SK-N-SH (cell line): Measurements from ENCODE around the gene UBE2D3. TPM values are rescaled to one million over a fixed set of nuclear protein-coding genes. Genes with fewer than 3 reads are reported as not detected.

ENCODE experiments used
- CTCF ChIA-PET: fragments of 300-600, 350-600 bp; formaldehyde crosslinking; extraction: SDS; loops from one replicate; lab custom pipeline; 2021; lab: Yijun Ruan, JAX
- POLR2A ChIA-PET: fragments of 350-600 bp; sonication (Branson Sonifier 250); formaldehyde crosslinking; extraction: SDS; loops from one replicate; lab custom pipeline; 2020; ENCODE audit warnings: antibody characterized with exemption, inconsistent platforms; lab: Yijun Ruan, JAX
- DNase-seq: peaks from one replicate; pipeline ENCODE4 v3.0.0; 2012
- H2AFZ ChIP-seq: fragments of 200-600 bp; sonication (generic); 2 replicates; pipeline ENCODE4 v1.8.1; 2016; ENCODE audit warnings: antibody characterized with exemption, mild to moderate bottlenecking, low read depth
- H3F3A ChIP-seq: fragments of 200-600 bp; sonication (generic); replicated peaks from 2 replicates; pipeline ENCODE3; 2016; ENCODE audit warnings: antibody characterized with exemption, mild to moderate bottlenecking; ENCODE audit not compliant: insufficient read depth
- H3K27ac ChIP-seq, 2 experiments: fragments of 200-500 bp in 1 of 2; fragments of 200-600 bp in 1 of 2; sonication (Bioruptor generic) in 1 of 2; sonication (generic), shearing (Covaris generic) in 1 of 2; 2 replicates each; pipeline versions ENCODE4 v1.5.1 to v1.6.1; 2014 to 2016; ENCODE audit warnings: low read depth in 2 of 2, inconsistent platforms in 1 of 2, low read length in 1 of 2, mild to moderate bottlenecking in 1 of 2, mixed read lengths in 1 of 2
- H3K27me3 ChIP-seq: fragments of 200-600 bp; sonication (generic), shearing (Covaris generic); 2 replicates; pipeline ENCODE4 v1.6.1; 2016; ENCODE audit warnings: mixed run types; ENCODE audit not compliant: insufficient read depth
- H3K36me3 ChIP-seq, 2 experiments: fragments of 200-500 bp in 1 of 2; fragments of 200-600 bp in 1 of 2; sonication (Bioruptor generic) in 1 of 2; sonication (generic) in 1 of 2; replicated peaks in 1 of 2; 2 replicates each; pipeline versions ENCODE3 to v1.5.1; 2014 to 2016; ENCODE audit warnings: low read length in 1 of 2, mild to moderate bottlenecking in 1 of 2; ENCODE audit not compliant: insufficient read depth in 2 of 2, control insufficient read depth in 1 of 2
- H3K4me1 ChIP-seq, 2 experiments: fragments of 200-500 bp in 1 of 2; fragments of 200-600 bp in 1 of 2; sonication (Bioruptor generic) in 1 of 2; sonication (generic), shearing (Covaris generic) in 1 of 2; 2 replicates each; pipeline versions ENCODE4 v1.5.1 to v1.6.1; 2014 to 2016; ENCODE audit warnings: low read depth in 1 of 2, low read length in 1 of 2, mixed run types in 1 of 2; ENCODE audit not compliant: insufficient read depth in 2 of 2, control insufficient read depth in 1 of 2
- H3K4me2 ChIP-seq: fragments of 200-600 bp; sonication (generic), shearing (Covaris generic); 2 replicates; pipeline ENCODE4 v1.6.1; 2017; ENCODE audit warnings: mixed run types
- H3K4me3 ChIP-seq, 2 experiments: fragments of 200-500 bp in 1 of 2; fragments of 200-600 bp in 1 of 2; sonication (Bioruptor generic) in 1 of 2; sonication (generic), shearing (Covaris generic) in 1 of 2; 2 replicates each; pipeline versions ENCODE4 v1.5.1 to v1.8.1; 2014 to 2016; ENCODE audit warnings: low read depth in 2 of 2, inconsistent platforms in 1 of 2, low read length in 1 of 2, mild to moderate bottlenecking in 1 of 2, mixed read lengths in 1 of 2, moderate library complexity in 1 of 2
- H3K79me2 ChIP-seq: fragments of 200-600 bp; sonication (generic); 2 replicates; pipeline ENCODE4 v1.8.1; 2017; ENCODE audit warnings: mild to moderate bottlenecking; ENCODE audit not compliant: insufficient read depth
- H3K9ac ChIP-seq: fragments of 200-600 bp; sonication (generic); 2 replicates; pipeline ENCODE4 v1.6.1; 2017; ENCODE audit warnings: mixed run types
- H3K9me2 ChIP-seq: fragments of 200-600 bp; sonication (generic); 2 replicates; pipeline ENCODE4 v1.6.1; 2017; ENCODE audit warnings: mixed run types
- H3K9me3 ChIP-seq: fragments of 200-600 bp; sonication (generic); 2 replicates; pipeline ENCODE4 v1.6.1; 2017; ENCODE audit warnings: mixed run types, mild to moderate bottlenecking, moderate library complexity
- H4K20me1 ChIP-seq: fragments of 200-600 bp; sonication (generic); 2 replicates; pipeline ENCODE4 v1.6.1; 2017; ENCODE audit warnings: mild to moderate bottlenecking, mixed run types; ENCODE audit not compliant: insufficient read depth
- CHD2 ChIP-seq: fragments of 150-350 bp; IDR thresholded peaks from 2 replicates; pipeline ENCODE4 v1.6.1; 2018; ENCODE audit warnings: low read length; ENCODE audit not compliant: partially characterized antibody
- ELF1 ChIP-seq: IDR thresholded peaks from 2 replicates; pipeline ENCODE4 v1.4.0; 2012
- EP300 ChIP-seq, 2 experiments: IDR thresholded peaks; 2 replicates each; pipeline versions ENCODE4 v1.4.0 to v1.6.1; 2012; ENCODE audit warnings: borderline replicate concordance in 1 of 2, low read depth in 1 of 2, low read length in 1 of 2
- EZH2phosphoT487 ChIP-seq: fragments of 200-600 bp; sonication (generic); IDR thresholded peaks from 2 replicates; pipeline ENCODE4 v1.6.1; 2017; ENCODE audit warnings: low read depth, mixed run types, mild to moderate bottlenecking, antibody characterized with exemption, moderate library complexity, borderline replicate concordance
- FOSL2 ChIP-seq: IDR thresholded peaks from 2 replicates; pipeline ENCODE4 v1.4.0; 2012; ENCODE audit warnings: low read depth, mild to moderate bottlenecking, moderate library complexity, borderline replicate concordance
- FOXJ3 ChIP-seq: sonication (generic); formaldehyde crosslinking; IDR thresholded peaks from 2 replicates; pipeline ENCODE4 v1.5.1; 2020; ENCODE audit warnings: mild to moderate bottlenecking, missing genetic modification reagents
- GABPA ChIP-seq: IDR thresholded peaks from 2 replicates; pipeline ENCODE4 v1.4.0; 2012; ENCODE audit warnings: low read depth, mild to moderate bottlenecking
- GATA2 ChIP-seq: sonication (generic); formaldehyde crosslinking; IDR thresholded peaks from 2 replicates; pipeline ENCODE4 v1.5.0; 2020; ENCODE audit warnings: mild to moderate bottlenecking, missing genetic modification reagents
- IRF3 ChIP-seq: fragments of 150-350 bp; IDR thresholded peaks from 2 replicates; pipeline ENCODE4 v1.6.1; 2016; ENCODE audit warnings: mild to moderate bottlenecking, low read depth, low read length
- MAX ChIP-seq: IDR thresholded peaks from 2 replicates; pipeline ENCODE4 v1.4.0; 2012; ENCODE audit warnings: low read depth
- MXI1 ChIP-seq: IDR thresholded peaks from 2 replicates; pipeline ENCODE4 v1.6.1; 2012; ENCODE audit warnings: mild to moderate bottlenecking, low read depth, low read length, improper control_type of control experiment
- NRF1 ChIP-seq: IDR thresholded peaks from 2 replicates; pipeline ENCODE4 v1.6.1; 2012; ENCODE audit warnings: low read depth, mild to moderate bottlenecking, low read length
- POLR2AphosphoS5 ChIP-seq: IDR thresholded peaks from 2 replicates; pipeline ENCODE4 v1.6.1; 2012; ENCODE audit warnings: low read depth, low read length
- RAD21 ChIP-seq: IDR thresholded peaks from 2 replicates; pipeline ENCODE4 v1.6.1; 2012; ENCODE audit warnings: mild to moderate bottlenecking, low read length
- RFX5 ChIP-seq: IDR thresholded peaks from 2 replicates; pipeline ENCODE4 v1.6.1; 2012; ENCODE audit warnings: mild to moderate bottlenecking, improper control_type of control experiment, low read length
- SIN3A ChIP-seq: IDR thresholded peaks from 2 replicates; pipeline ENCODE4 v1.6.1; 2012; ENCODE audit warnings: low read depth, mild to moderate bottlenecking, low read length, moderate library complexity, borderline replicate concordance
- TAF1 ChIP-seq: IDR thresholded peaks from 2 replicates; pipeline ENCODE4 v1.6.1; 2012; ENCODE audit warnings: low read depth, mild to moderate bottlenecking, low read length, moderate library complexity, borderline replicate concordance
- TCF12 ChIP-seq: IDR thresholded peaks from 2 replicates; pipeline ENCODE4 v1.4.0; 2012
- TEAD4 ChIP-seq: IDR thresholded peaks from 2 replicates; pipeline ENCODE4 v1.4.0; 2012; ENCODE audit warnings: mild to moderate bottlenecking, borderline replicate concordance; ENCODE audit not compliant: insufficient read depth
- USF2 ChIP-seq: fragments of 150-350 bp; IDR thresholded peaks from 2 replicates; pipeline ENCODE4 v1.6.1; 2017; ENCODE audit warnings: antibody characterized with exemption, low read length, low read depth, borderline replicate concordance
- YY1 ChIP-seq: IDR thresholded peaks from 2 replicates; pipeline ENCODE4 v1.4.0; 2012; ENCODE audit warnings: low read depth, mild to moderate bottlenecking
- ZBTB33 ChIP-seq: IDR thresholded peaks from 2 replicates; pipeline ENCODE4 v1.4.0; 2012; ENCODE audit warnings: low read depth, borderline replicate concordance
- WGBS: methylation state at CpG from one replicate; pipeline ENCODE4 v1.1.6; 2017; ENCODE audit warnings: low lambda C conversion rate; 5-methylcytosine and 5-hydroxymethylcytosine counted together
- polyA plus RNA-seq, 3 experiments: library from polyadenylated mRNA; depleted of rRNA; stranded (reverse); fragments of >200 nt; gene quantifications; 2 replicates each; pipeline ENCODE4 v1.2.3, GENCODE V29; 2012

The UBE2D3 gene
- polyA plus RNA-seq, 1 of the 3 experiments (the other 2 are of a cell fraction) = 216 TPM

- peaks cover 100% of the 10 kb centered on the region for H3K79me2 ChIP-seq
- ChIA-PET CTCF (interaction anchor here (0.6 kb wide), 1 partner anchor 56 kb away, joined by 3 read pairs; no protein-coding TSS in a partner anchor), POLR2A (no interaction called here)
- no peaks in the 10 kb centered on the region for H3K27me3 ChIP-seq
- H3K9me3 ChIP-seq = no peaks in the 10 kb centered on the region
- H3K4me3 ChIP-seq = no peak overlapping the region
- H3F3A ChIP-seq = peaks cover 5% of the 10 kb centered on the region
- no peak for TF ChIP-seq NRF1
- no peak for TF ChIP-seq POLR2AphosphoS5
- no peak for TF ChIP-seq GABPA
- TF ChIP-seq ZBTB33 = no peak
- no peak for TF ChIP-seq TCF12
- no peak for TF ChIP-seq FOSL2
- peak overlapping the region in 1 of 2 experiments; percentile 46; a peak in 2 of 4 replicates for H3K27ac ChIP-seq
- 83% methylated on average over 2 of the region's 2 CpGs for WGBS
- H3K36me3 ChIP-seq = peaks cover 65 to 71% of the 10 kb centered on the region in 2 experiments
- H2AFZ ChIP-seq = no peak overlapping the region
- H3K4me1 ChIP-seq = peaks cover 0 to 10% of the 10 kb centered on the region in 2 experiments; a peak in 3 of 4 replicates
- no peak for DNase-seq
- H3K9ac ChIP-seq = no peak overlapping the region
- H3K9me2 ChIP-seq = no peaks in the 10 kb centered on the region
- H3K4me2 ChIP-seq = peak overlapping the region; percentile 15; the same call in 1 of the 2 replicates
- H4K20me1 ChIP-seq = peaks cover 75% of the 10 kb centered on the region
Observed at GRCh38 chr4:102809691-102810090, 17.7 kb downstream of the UBE2D3 start.

- CTCF ChIA-PET = no interaction called here
- Histone ChIP-seq H3K9me3 (no peaks in the 10 kb centered on the region), H3K4me1 (peaks cover 0 to 10% of the 10 kb centered on the region in 2 experiments; a peak in 3 of 4 replicates), H3K36me3 (peaks cover 70 to 73% of the 10 kb centered on the region in 2 experiments), H3K9ac (no peak overlapping the region), H3K9me2 (no peaks in the 10 kb centered on the region), H3F3A (peaks cover 5% of the 10 kb centered on the region), H3K4me3 (no peak overlapping the region), H3K27ac (peak overlapping the region in 1 of 2 experiments; percentile 46; a peak in 2 of 4 replicates), H3K4me2 (no peak overlapping the region), H3K79me2 (peaks cover 100% of the 10 kb centered on the region)
- no peak for DNase-seq
- no peak for TF ChIP-seq CHD2
- no peak for TF ChIP-seq POLR2AphosphoS5
- TF ChIP-seq TAF1 = no peak
- no peak for TF ChIP-seq SIN3A
- no peak for TF ChIP-seq RFX5
- no peak for TF ChIP-seq EP300 (IDR thresholded peaks at IDR 0.05; ENCODE audit: borderline replicate concordance in 1 of 2, low read depth in 1 of 2, low read length in 1 of 2)
- no peak for TF ChIP-seq TEAD4
- TF ChIP-seq IRF3 = no peak
- TF ChIP-seq ELF1 = no peak
- TF ChIP-seq RAD21 = no peak
- no peak for TF ChIP-seq TCF12
- TF ChIP-seq YY1 = no peak
- TF ChIP-seq FOXJ3 (CRISPR knock-in tag) = no peak
- no peak for TF ChIP-seq MAX
- no peak for TF ChIP-seq EZH2phosphoT487
- no peak for TF ChIP-seq GABPA
- no peak for TF ChIP-seq USF2
- no peak for TF ChIP-seq ZBTB33
- no peak for TF ChIP-seq GATA2 (CRISPR knock-in tag)
- no peak for TF ChIP-seq MXI1
- TF ChIP-seq, all 33 proteins: peak for 0
- H2AFZ ChIP-seq = no peak overlapping the region
- H3K27me3 ChIP-seq = no peaks in the 10 kb centered on the region
- WGBS = 96% methylated on average over 3 of the region's 3 CpGs
- H4K20me1 ChIP-seq = peaks cover 71% of the 10 kb centered on the region
- POLR2A ChIA-PET = no interaction called here
Observed at GRCh38 chr4:102809190-102809589, 18.2 kb downstream of the UBE2D3 start.
